OCI-LY1 (cell line): ENCODE measurements around the gene ODAPH.

ENCODE experiments used
- EZH2 ChIP-seq: fragments of 200-600 bp; sonication (generic), shearing (Covaris generic); IDR thresholded peaks from 2 replicates; pipeline ENCODE4 v1.8.0; 2017; ENCODE audit warnings: borderline replicate concordance, mixed run types, mild to moderate bottlenecking, antibody characterized with exemption, low read length, moderate library complexity, mixed read lengths
- TF ChIP-seq, protein P1 (sequence below): fragments of 200-600 bp; sonication (generic), shearing (Covaris generic); IDR thresholded peaks from 2 replicates; pipeline ENCODE4 v1.5.1; 2017; ENCODE audit warnings: mild to moderate bottlenecking, antibody characterized with exemption, low read length, moderate library complexity, mixed read lengths

GRCh38 chr4:75530556-75531322 lies 25.1 kb upstream of the ODAPH start:
- TF ChIP-seq, protein P1, sequence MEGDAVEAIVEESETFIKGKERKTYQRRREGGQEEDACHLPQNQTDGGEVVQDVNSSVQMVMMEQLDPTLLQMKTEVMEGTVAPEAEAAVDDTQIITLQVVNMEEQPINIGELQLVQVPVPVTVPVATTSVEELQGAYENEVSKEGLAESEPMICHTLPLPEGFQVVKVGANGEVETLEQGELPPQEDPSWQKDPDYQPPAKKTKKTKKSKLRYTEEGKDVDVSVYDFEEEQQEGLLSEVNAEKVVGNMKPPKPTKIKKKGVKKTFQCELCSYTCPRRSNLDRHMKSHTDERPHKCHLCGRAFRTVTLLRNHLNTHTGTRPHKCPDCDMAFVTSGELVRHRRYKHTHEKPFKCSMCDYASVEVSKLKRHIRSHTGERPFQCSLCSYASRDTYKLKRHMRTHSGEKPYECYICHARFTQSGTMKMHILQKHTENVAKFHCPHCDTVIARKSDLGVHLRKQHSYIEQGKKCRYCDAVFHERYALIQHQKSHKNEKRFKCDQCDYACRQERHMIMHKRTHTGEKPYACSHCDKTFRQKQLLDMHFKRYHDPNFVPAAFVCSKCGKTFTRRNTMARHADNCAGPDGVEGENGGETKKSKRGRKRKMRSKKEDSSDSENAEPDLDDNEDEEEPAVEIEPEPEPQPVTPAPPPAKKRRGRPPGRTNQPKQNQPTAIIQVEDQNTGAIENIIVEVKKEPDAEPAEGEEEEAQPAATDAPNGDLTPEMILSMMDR: no peak
- TF ChIP-seq EZH2: no peak
